ENCODE data around the gene TSPAN4.
A peak's percentile ranks its signal among the peaks of the same experiment; 100 is the strongest.

The TSPAN4 gene

GRCh38 chr11:837189-837989, 5.3 kb upstream of the TSPAN4 start:
- no peak for DNase-seq

DNA sequence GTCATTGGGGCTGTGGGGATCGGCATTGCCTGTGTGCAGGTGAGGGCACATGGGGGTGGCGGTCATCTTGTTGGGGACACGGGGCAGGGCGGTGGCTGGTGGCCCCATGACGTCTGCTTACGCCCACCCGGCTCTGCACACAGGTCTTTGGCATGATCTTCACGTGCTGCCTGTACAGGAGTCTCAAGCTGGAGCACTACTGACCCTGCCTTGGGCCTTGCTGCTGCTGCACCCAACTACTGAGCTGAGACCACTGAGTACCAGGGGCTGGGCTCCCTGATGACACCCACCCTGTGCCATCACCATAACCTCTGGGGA, 4.7 kb upstream of the TSPAN4 start:
- no peak for DNase-seq

GRCh38 chr11:838441-839279, 4.0 kb upstream of the TSPAN4 start:
- no peak for DNase-seq

DNA sequence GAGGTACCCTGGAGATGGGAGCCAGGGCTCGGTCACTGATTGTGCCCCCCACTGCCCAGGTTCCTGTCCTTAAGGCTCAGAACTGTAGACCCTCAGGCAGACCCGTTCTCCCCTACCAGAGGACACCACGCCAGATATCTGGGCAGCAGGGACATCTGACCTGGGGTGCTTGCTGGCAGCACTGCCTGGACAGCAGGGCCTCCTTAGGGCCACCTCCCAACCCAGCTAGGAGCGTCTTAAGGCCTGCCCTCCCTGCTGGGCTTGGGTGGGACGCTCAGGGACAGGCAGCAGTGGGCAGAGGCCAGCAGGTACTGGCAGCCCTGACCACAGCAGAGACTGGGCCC, 3.4 kb upstream of the TSPAN4 start:
- no peak for DNase-seq

GRCh38 chr11:839875-840617, 2.6 kb upstream of the TSPAN4 start:
- DNase-seq: no peak

GRCh38 chr11:841981-842369, 677 bp upstream of the TSPAN4 start:
- DNase-seq: no peak

DNA sequence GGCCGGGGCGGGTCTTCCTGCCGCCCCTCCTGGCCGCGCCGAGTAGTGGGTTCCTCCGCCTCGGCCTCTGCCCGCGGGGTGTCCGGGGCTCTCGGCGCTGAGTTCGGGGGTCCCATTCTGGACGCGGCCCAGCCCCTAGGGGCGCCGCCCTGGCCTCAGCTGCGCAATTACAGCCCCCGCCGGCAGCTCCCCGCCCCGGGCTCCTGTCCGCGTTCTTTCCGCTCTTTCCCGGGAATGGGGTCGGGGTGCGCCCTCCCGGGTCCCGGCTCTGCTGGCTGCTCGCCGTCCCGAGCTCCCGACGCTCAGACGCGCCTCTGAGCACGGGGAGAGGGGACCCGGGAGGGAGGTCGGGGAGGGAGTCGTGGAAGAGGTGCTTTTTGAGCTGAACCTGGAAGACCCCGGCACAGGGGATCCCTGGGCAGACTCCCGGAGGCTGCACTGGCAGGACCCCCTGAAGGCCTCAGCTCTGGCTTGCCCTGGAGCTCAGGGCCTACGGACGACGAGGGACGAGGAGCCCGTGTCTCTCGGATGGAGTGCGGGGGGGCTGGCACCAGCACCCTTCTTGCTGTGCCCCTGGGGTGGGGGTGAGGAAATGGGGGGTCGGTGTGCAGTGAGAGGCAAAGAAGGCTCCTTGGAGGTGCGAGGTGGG, 558 bp downstream of the TSPAN4 start:
- DNase-seq: no peak

- peak; percentile 64 for DNase-seq
These were observed 1.4 kb downstream of the TSPAN4 start for GRCh38 chr11:843818-844692.

DNA sequence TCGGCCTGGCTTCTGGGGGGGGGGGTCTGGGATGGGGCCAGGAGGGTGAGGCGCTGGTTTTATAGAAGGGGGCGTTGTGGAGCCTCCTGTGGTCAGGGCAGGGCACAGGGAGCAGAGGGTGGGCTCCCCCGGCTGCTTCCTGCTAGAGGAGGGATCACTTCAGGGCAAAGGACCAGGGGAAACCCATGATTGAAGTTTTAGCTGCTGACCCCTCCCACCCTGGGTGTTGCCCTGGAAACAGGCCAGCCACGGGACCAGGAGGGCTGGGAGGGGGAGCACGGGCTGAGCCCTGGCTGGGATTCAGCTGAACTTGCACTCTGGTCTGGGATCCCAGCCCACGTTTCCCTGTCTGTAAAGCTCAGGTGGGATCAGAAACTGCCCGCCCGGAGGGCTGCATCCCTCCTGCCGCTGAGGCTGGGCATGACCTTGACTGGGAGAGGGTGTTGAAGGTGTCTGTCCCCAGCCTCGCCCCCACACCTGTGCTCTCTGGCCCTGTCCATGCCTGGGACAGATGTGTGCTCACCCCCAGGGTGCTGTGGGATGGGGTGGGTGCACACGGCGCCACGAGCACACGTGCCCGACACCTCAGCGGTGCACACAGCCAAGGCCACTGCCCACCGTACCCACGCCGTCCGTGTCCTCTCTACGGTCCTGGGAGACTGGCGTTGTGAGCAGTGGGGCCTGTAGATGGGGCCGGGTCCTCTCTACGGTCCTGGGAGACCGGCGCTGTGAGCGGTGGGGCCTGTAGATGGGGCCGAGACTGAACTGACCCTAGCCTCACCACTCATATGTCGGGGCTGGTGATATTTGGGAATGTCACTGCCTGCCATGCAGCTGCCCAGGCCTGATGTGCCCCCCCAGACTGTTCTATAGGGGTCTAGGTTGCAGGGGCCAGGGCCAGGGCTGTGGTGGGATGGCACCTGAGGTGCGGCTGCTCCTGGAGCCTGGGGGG, 2.3 kb downstream of the TSPAN4 start:
- peak; percentile 54 for DNase-seq

DNA sequence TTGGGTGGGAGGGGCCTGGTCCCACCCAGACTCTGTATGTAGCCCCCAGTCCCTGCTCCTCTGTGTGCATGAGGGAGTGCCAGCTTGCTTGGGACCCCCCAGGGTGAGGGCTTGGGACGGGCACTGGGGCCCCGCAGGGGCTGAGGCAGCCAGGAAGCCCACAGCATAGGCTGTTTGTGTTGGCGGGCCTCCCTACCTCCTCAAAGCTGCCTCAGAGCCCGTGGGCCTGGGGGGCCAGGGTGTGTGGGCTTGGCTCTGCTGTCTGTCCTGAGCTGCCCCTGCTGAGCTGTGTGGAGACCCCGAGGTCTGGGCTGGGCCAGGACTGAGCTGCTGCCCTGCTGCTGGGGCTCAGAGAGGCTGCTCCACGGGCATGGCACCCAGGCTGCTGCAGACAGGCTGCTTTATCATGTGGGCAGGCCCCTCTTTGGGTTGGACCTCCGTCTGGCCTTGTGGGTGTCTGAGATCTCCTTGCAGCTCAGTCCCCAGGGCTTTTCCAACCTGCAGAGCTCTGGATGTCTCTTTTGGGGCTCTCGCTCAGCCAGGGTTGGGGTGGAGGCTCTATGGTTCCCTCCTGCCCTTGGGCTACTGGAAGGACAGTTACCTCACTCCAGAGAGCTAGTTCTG, 3.3 kb downstream of the TSPAN4 start:
- no peak for DNase-seq

DNA sequence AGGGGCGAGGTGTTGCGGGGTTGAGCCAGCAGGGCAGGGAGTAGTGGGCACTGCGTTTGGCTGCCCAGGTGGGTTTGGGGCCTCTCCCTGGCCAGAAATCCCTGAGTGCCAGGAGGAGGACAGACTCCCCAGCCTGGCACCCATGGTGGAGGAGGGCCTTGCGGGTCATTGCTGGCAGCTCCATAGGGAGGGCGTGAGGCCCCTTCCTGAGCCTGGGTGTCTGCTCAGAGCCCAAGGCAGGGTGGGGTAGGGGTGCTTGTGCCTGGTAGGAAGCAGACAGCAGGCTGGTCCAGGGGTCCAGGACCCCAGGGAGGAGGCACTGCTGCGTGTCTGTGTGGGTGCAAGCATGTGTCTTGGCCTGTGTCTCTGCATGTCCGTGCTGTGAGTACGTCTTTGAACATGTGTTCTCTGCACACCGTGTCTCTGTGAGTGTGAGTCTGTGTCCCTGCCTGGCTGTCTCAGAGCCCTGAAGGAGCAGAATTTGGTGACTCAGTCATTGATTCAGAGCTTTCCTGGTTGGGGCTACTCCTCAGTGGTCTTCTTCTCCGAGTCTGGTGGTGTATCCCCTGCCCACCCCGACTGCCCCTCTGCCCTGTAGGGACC, 3.9 kb downstream of the TSPAN4 start:
- no peak for DNase-seq

DNA sequence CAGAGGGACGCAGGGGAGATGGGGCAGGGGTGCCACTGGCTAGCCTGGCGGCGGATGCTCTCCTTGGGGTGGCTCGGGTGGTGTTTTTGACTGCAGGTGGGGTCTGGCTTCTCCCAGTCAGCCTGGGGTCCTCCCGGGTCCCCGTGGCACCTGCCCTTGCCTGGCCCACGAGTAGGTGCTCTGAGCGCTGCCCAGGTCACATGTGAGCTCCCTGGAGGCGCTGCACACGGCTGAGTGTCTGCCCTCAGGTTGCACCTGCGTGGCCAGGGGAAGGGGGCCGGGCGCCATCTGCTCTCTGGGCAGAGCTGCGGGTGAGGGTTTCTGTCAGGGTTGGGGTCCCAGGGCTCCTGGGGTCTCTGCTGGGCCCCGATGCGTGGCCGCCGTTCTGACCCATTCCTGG, 5.2 kb downstream of the TSPAN4 start:
- DNase-seq: no peak

GRCh38 chr11:848380-848931, 5.8 kb downstream of the TSPAN4 start:
- DNase-seq: peak; percentile 55

DNA sequence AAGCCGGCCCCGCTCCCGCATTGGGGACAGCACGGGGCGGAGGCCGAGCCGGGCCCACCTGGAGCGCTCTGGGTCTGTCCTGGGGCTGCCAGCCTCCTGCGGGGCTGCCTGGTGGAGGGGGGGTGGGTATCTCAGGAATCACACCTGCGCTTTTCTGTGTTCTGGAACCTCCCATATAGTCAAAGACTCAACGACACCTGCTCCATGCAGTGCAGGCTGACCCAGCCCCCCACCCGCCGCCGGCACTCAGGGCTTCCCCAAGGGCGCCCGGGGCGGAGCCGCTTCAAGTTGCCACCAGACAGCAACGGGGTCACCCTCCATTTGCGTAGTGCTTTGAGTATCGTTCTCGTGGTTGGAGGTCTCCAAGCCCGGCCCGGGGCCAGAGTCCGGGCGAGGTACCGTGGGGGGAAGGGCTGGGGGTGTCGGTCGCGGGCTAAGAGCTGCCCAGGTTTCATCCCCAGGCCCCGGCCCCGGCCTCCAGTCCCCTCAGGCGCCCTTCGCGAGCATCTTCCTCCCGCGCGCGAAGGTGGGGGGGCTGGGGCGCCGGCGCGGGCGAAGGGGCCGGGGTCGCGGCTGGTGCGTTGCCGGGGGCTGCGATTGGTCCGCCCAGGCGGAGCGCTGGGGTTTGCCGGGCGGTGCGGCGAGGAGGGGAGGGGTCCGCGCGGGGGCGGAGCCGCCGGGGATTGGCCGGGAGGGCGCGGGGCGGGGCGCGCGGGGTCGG, 6.6 kb downstream of the TSPAN4 start:
- DNase-seq: no peak

- no peak for DNase-seq
These were observed 7.5 kb downstream of the TSPAN4 start for GRCh38 chr11:849951-850774.

GRCh38 chr11:850775-851763, 8.4 kb downstream of the TSPAN4 start:
- no peak for DNase-seq

DNA sequence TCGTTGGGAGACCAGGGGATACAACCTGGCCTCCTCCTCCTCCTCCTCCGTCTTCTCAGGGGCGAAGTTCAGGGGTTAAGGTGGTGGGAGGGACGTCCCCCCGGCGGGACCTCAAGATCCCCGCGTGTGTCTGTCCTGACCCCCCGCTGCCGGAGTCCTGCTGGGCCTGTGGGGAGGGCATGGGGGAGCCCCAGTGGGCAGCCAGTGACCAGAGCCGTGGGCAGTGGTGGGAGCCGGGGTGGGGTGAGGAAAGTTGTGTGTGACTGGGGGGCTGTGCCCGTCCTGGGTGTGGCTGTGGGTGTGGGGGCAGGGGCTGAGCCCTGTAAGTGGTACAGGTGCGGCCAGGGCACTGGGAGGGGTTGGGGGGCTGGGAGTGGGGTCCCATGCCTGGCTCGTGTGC, 10.1 kb downstream of the TSPAN4 start:
- no peak for DNase-seq

Data from CD4-positive, alpha-beta T cell treated with Interferon gamma for 1 hour (primary cell).